Aorta (tissue), 5 donors: ENCODE data around the gene MTF1. TPM values are rescaled to one million over a fixed set of nuclear protein-coding genes. Genes with fewer than 3 reads are reported as not detected.

Source experiments
- ATAC-seq: fragments of 200-7000 bp; cut with Tn5 transposase; one replicate; pipeline ENCODE4 v1.9.1; 2022; ENCODE audit warnings: moderate library complexity; ENCODE audit not compliant: low FRiP score
- DNase-seq, 2 donors: peaks; one replicate each; pipeline ENCODE4 v3.0.0-alpha.2; 2020
- H3K27ac ChIP-seq, 2 donors: one replicate each; pipeline ENCODE4 v1.5.1; 2013; ENCODE audit warnings: low read length in 2 of 2, mild to moderate bottlenecking in 2 of 2, moderate library complexity in 2 of 2, control low read depth in 1 of 2, inconsistent platforms in 1 of 2, low read depth in 1 of 2
- H3K27me3 ChIP-seq, 2 donors: one replicate each; pipeline ENCODE4 v1.6.1; 2013; ENCODE audit warnings: control low read depth in 1 of 2, low read length in 1 of 2, mild to moderate bottlenecking in 1 of 2, moderate library complexity in 1 of 2; ENCODE audit not compliant: insufficient read depth in 2 of 2, control insufficient read depth in 1 of 2
- H3K36me3 ChIP-seq, 2 donors: one replicate each; pipeline ENCODE4 v1.6.1; 2013; ENCODE audit warnings: control low read depth in 1 of 2, low read length in 1 of 2, mild to moderate bottlenecking in 1 of 2; ENCODE audit not compliant: insufficient read depth in 2 of 2, control insufficient read depth in 1 of 2
- H3K4me1 ChIP-seq, 2 donors: one replicate each; pipeline ENCODE4 v1.6.1; 2013; ENCODE audit warnings: low read length in 2 of 2, control low read depth in 1 of 2, mild to moderate bottlenecking in 1 of 2, moderate library complexity in 1 of 2; ENCODE audit not compliant: insufficient read depth in 2 of 2, control insufficient read depth in 1 of 2
- H3K4me3 ChIP-seq, 2 donors: one replicate each; pipeline ENCODE4 v1.5.1; 2013; ENCODE audit warnings: low read length in 2 of 2, control low read depth in 1 of 2, mild to moderate bottlenecking in 1 of 2
- H3K9me3 ChIP-seq: one replicate; pipeline ENCODE4 v1.6.1; 2013; ENCODE audit warnings: mild to moderate bottlenecking, low read length; ENCODE audit not compliant: control insufficient read depth
- WGBS, 2 donors: extraction: QIAGEN DNeasy Blood & Tissue Kit; methylation state at CpG; one replicate each; pipeline ENCODE4 v1.1.7; 2013; 5-methylcytosine and 5-hydroxymethylcytosine counted together
- intact Hi-C, 2 donors: fragments of 100-400 bp; cut with DNase I; formaldehyde crosslinking; loops; one replicate each; pipeline versions ENCODE4 v1.14.2 to v1.15.0; 2022
- polyA plus RNA-seq, 2 donors: library from polyadenylated mRNA; stranded (reverse); fragments of 200-250 nt; gene quantifications; one replicate each; pipeline ENCODE4 v1.2.3, GENCODE V29; 2013
- total RNA-seq, 2 donors: library from RNA; stranded (reverse); fragmentation: NEBNext Ultra II Directional; extraction: Animal tissue kit (Norgen Biotek cat#: 25700); gene quantifications; one replicate each; pipeline ENCODE4 v1.2.1, GENCODE V29; 2021
- donor health status: healthy with polysubstance abuse.
- donor health status: Bipolar disorder and iron deficiency.
- donor health status: DM: no; HTN: no; CAD: no.
- donor health status: DM: no; HTN: no; CAD: no.
- donor health status: DM: yes; HTN: yes; CAD: no.

MTF1 gene
- total and polyA plus RNA-seq, 4 donors = 2.1 to 23.5 (median 11.9) TPM

- Histone ChIP-seq H3K36me3 (peaks cover 0 to 7% of the 10 kb centered on the region in 2 donors), H3K4me3 (no peak overlapping the region), H3K9me3 (no peaks in the 10 kb centered on the region), H3K27me3 (no peaks in the 10 kb centered on the region), H3K4me1 (no peaks in the 10 kb centered on the region), H3K27ac (no peak overlapping the region)
- 69 to 75% methylated on average over 2 of the region's 2 CpGs for WGBS, 2 donors
- DNase-seq (no peak), ATAC-seq (no peak)
- intact Hi-C loops = loop anchor here in 1 of 2 donors (5.0 kb wide), 1 partner anchor 44 kb away; the partner anchor contains the start of gene MTF1
Measured at GRCh38 chr1:37813529-37814145, 45.8 kb downstream of the MTF1 start.

GRCh38 chr1:37811027-37811655 lies 48.3 kb downstream of the MTF1 start:
- Histone ChIP-seq H3K9me3 (no peaks in the 10 kb centered on the region), H3K4me3 (no peak overlapping the region), H3K27ac (no peak overlapping the region), H3K36me3 (peaks cover 0 to 6% of the 10 kb centered on the region in 2 donors), H3K27me3 (no peaks in the 10 kb centered on the region), H3K4me1 (no peaks in the 10 kb centered on the region)
- DNase-seq (peak; percentile 74 to 83), ATAC-seq (no peak)
- intact Hi-C loops = loop anchor here in 1 of 2 donors (5.0 kb wide), 1 partner anchor 46 kb away; the partner anchor contains the start of gene MTF1
- 50 to 54% methylated on average over 7 of the region's 7 CpGs for WGBS, 2 donors

GRCh38 chr1:37809942-37810341 lies 49.5 kb downstream of the MTF1 start:
- Histone ChIP-seq H3K9me3 (no peaks in the 10 kb centered on the region), H3K4me3 (no peak overlapping the region), H3K27ac (no peak overlapping the region), H3K36me3 (peaks cover 2 to 7% of the 10 kb centered on the region in 2 donors), H3K4me1 (no peaks in the 10 kb centered on the region), H3K27me3 (no peaks in the 10 kb centered on the region)
- ATAC-seq (no peak), DNase-seq (no peak)
- 41 to 46% methylated on average over 2 of the region's 2 CpGs for WGBS, 2 donors
- intact Hi-C loops = loop anchor here (2.0 to 10.0 kb wide), 5 partner anchors 47 to 1345 kb away; partner anchors contain the start of genes MTF1 (in 2 of the 2), CDCA8 (in 1 of the 2) and MRPS15 (in 1 of the 2)

GRCh38 chr1:37808369-37809319 lies 50.7 kb downstream of the MTF1 start:
- H3K4me1 ChIP-seq = no peaks in the 10 kb centered on the region
- peak; percentile 89 for ATAC-seq
- no peaks in the 10 kb centered on the region for H3K9me3 ChIP-seq
- peak overlapping the region; percentile 90 to 97 for H3K4me3 ChIP-seq
- peaks cover 2 to 10% of the 10 kb centered on the region in 2 donors for H3K36me3 ChIP-seq
- no peaks in the 10 kb centered on the region for H3K27me3 ChIP-seq
- intact Hi-C loops = loop anchor here (2.0 to 10.0 kb wide), 4 partner anchors 50 to 1344 kb away; partner anchors contain the start of genes CDCA8 (in 1 of the 2), MRPS15 (in 1 of the 2) and MTF1 (in 1 of the 2)
- H3K27ac ChIP-seq = peak overlapping the region; percentile 24 to 83
- 1 to 2% methylated on average over 34 to 54 of the region's 54 CpGs for WGBS, 2 donors
- peak; percentile 82 to 92 for DNase-seq

- H3K36me3 ChIP-seq = peaks cover 2 to 7% of the 10 kb centered on the region in 2 donors
- no peaks in the 10 kb centered on the region for H3K27me3 ChIP-seq
- no peaks in the 10 kb centered on the region for H3K9me3 ChIP-seq
- H3K27ac ChIP-seq = peak within 1 kb of the TSS; percentile 24 to 83
- ATAC-seq = peak; percentile 96
- intact Hi-C loops = loop anchor here (2.0 to 10.0 kb wide), 4 partner anchors 51 to 1343 kb away; partner anchors contain the start of genes CDCA8 (in 1 of the 2), MRPS15 (in 1 of the 2) and MTF1 (in 1 of the 2)
- H3K4me3 ChIP-seq = peak within 1 kb of the TSS; percentile 90 to 97
- H3K4me1 ChIP-seq = no peaks in the 10 kb centered on the region
- peak; percentile 97 to 99 for DNase-seq
- WGBS, 2 donors = 0% methylated on average over 85 to 95 of the region's 95 CpGs
Measured at GRCh38 chr1:37807555-37808368, 51.6 kb downstream of the MTF1 start, which contains the start of the genes C1orf122 and YRDC. C1orf122 (plus strand) TSS chr1:37807790; CDS start chr1:37808405, 615 bp downstream. YRDC (minus strand) TSS chr1:37808208; CDS start chr1:37808180, 28 bp downstream.

GRCh38 chr1:37807220-37807554 lies 52.2 kb downstream of the MTF1 start:
- 10 to 12% methylated on average over 9 of the region's 9 CpGs for WGBS, 2 donors
- no peaks in the 10 kb centered on the region for H3K27me3 ChIP-seq
- H3K36me3 ChIP-seq = peaks cover 2 to 7% of the 10 kb centered on the region in 2 donors
- no peaks in the 10 kb centered on the region for H3K4me1 ChIP-seq
- peak overlapping the region; percentile 62 to 90 for H3K4me3 ChIP-seq
- peak overlapping the region in 1 of 2 donors; percentile 78 for H3K27ac ChIP-seq
- intact Hi-C loops = loop anchor here (5.0 to 10.0 kb wide), 3 partner anchors 110 to 1342 kb away; partner anchors contain the start of genes CDCA8 (in 1 of the 2) and MRPS15 (in 1 of the 2)
- no peak for ATAC-seq
- no peaks in the 10 kb centered on the region for H3K9me3 ChIP-seq
- no peak for DNase-seq

- Histone ChIP-seq H3K27ac (no peak overlapping the region), H3K4me1 (no peaks in the 10 kb centered on the region), H3K9me3 (no peaks in the 10 kb centered on the region), H3K36me3 (peaks cover 2 to 7% of the 10 kb centered on the region in 2 donors), H3K4me3 (no peak overlapping the region), H3K27me3 (no peaks in the 10 kb centered on the region)
- WGBS, 2 donors = 96 to 100% methylated on average over 1 of the region's 1 CpG
- no peak for ATAC-seq
- DNase-seq = no peak
- intact Hi-C loops = loop anchor here in 1 of 2 donors (10.0 kb wide), 1 partner anchor 1338 kb away; the partner anchor contains the start of gene MRPS15
Measured at GRCh38 chr1:37802439-37802838, 57.0 kb downstream of the MTF1 start.
